Adipocyte (in vitro differentiated cells): ENCODE results near the gene NPAS3.
A peak's percentile ranks its signal among the peaks of the same experiment; 100 is the strongest.

Experiments used
- DNase-seq: peaks from one replicate; pipeline ENCODE4 v3.0.0-alpha.2; 2015; ENCODE audit warnings: low read depth
- H3K27me3 ChIP-seq: replicated peaks from 2 replicates; pipeline ENCODE4 v1.7.0; 2013; ENCODE audit warnings: mild to moderate bottlenecking, low read length, moderate library complexity; ENCODE audit not compliant: control insufficient read depth, insufficient read depth
- H3K36me3 ChIP-seq: 2 replicates; pipeline ENCODE4 v1.7.0; 2013; ENCODE audit warnings: low read length, mild to moderate bottlenecking, moderate library complexity; ENCODE audit not compliant: control insufficient read depth, insufficient read depth, severe bottlenecking
- H3K4me1 ChIP-seq: 2 replicates; pipeline ENCODE4 v1.7.0; 2013; ENCODE audit warnings: mild to moderate bottlenecking, low read length, moderate library complexity; ENCODE audit not compliant: control insufficient read depth, insufficient read depth
- H3K4me3 ChIP-seq: 2 replicates; pipeline ENCODE4 v1.7.0; 2013; ENCODE audit warnings: mild to moderate bottlenecking, low read length, moderate library complexity
- H3K9ac ChIP-seq: 2 replicates; pipeline ENCODE4 v1.7.0; 2013; ENCODE audit warnings: mild to moderate bottlenecking, low read length, moderate library complexity
- H3K9me3 ChIP-seq: 2 replicates; pipeline ENCODE4 v1.7.0; 2013; ENCODE audit warnings: mild to moderate bottlenecking, low read length, moderate library complexity; ENCODE audit not compliant: control insufficient read depth

The NPAS3 gene

GRCh38 chr14:33679461-33680225, 741.0 kb downstream of the NPAS3 start:
- Histone ChIP-seq H3K4me3 (no peak overlapping the region), H3K9ac (no peak overlapping the region), H3K4me1 (peaks cover 33% of the 10 kb centered on the region), H3K9me3 (no peaks in the 10 kb centered on the region), H3K27me3 (no peaks in the 10 kb centered on the region), H3K36me3 (no peaks in the 10 kb centered on the region)
- DNase-seq = peak; percentile 61

- no peaks in the 10 kb centered on the region for H3K9me3 ChIP-seq
- no peak overlapping the region for H3K9ac ChIP-seq
- no peaks in the 10 kb centered on the region for H3K27me3 ChIP-seq
- DNase-seq = no peak
- peaks cover 33% of the 10 kb centered on the region for H3K4me1 ChIP-seq
- H3K36me3 ChIP-seq = no peaks in the 10 kb centered on the region
- no peak overlapping the region for H3K4me3 ChIP-seq
Observed at GRCh38 chr14:33680873-33681272, 742.2 kb downstream of the NPAS3 start.

DNA sequence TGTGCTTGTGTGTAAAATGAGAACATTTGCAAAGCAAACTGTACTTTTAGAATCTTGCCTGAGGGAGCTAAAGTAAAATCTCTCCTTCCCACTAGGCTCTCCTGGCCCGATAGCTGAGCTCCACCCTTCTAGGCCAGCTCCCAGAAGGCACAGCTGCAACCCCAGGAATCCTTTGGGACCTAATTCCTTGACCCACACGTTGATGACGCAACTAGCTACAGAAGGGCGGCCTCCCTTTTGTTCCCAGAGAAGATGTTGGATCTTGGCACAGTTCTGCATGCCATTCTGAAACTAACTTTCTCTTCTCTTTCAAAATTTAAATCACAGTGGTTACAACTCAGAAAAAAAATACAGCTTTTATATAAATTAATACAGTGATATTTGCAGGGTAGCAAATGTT, 744.1 kb downstream of the NPAS3 start:
- Histone ChIP-seq H3K9me3 (no peaks in the 10 kb centered on the region), H3K36me3 (no peaks in the 10 kb centered on the region), H3K4me1 (peaks cover 33% of the 10 kb centered on the region), H3K9ac (no peak overlapping the region), H3K27me3 (no peaks in the 10 kb centered on the region), H3K4me3 (peak overlapping the region; percentile 53)
- peak; percentile 88 for DNase-seq

GRCh38 chr14:33685026-33685425, 746.3 kb downstream of the NPAS3 start:
- Histone ChIP-seq H3K9ac (no peak overlapping the region), H3K36me3 (no peaks in the 10 kb centered on the region), H3K9me3 (no peaks in the 10 kb centered on the region), H3K27me3 (no peaks in the 10 kb centered on the region), H3K4me1 (peaks cover 20% of the 10 kb centered on the region), H3K4me3 (no peak overlapping the region)
- no peak for DNase-seq

DNA sequence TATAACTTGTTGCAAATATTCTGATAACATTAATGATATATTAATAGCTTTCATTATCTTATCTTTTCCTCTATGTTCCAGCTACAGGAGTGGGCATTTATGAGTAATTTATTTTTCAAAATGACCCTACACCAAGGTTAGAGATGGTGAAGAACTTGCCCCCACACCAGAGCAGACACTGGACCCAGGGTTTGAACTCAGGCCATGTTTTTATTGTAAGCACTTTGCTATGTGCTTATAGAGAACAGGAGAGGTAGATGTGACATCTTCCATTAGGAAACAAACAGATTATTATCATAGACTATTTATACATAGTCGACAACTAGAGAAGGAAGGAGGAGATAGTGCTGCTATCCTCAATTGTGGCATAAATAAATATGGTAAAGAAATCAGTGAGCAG, 747.0 kb downstream of the NPAS3 start:
- DNase-seq = no peak
- Histone ChIP-seq H3K27me3 (no peaks in the 10 kb centered on the region), H3K36me3 (no peaks in the 10 kb centered on the region), H3K9ac (no peak overlapping the region), H3K4me3 (no peak overlapping the region), H3K9me3 (no peaks in the 10 kb centered on the region), H3K4me1 (peaks cover 18% of the 10 kb centered on the region)

- no peak overlapping the region for H3K4me3 ChIP-seq
- DNase-seq = no peak
- H3K4me1 ChIP-seq = peaks cover 18% of the 10 kb centered on the region
- no peaks in the 10 kb centered on the region for H3K9me3 ChIP-seq
- H3K27me3 ChIP-seq = no peaks in the 10 kb centered on the region
- no peak overlapping the region for H3K9ac ChIP-seq
- H3K36me3 ChIP-seq = no peaks in the 10 kb centered on the region
Observed at GRCh38 chr14:33686218-33686617, 747.5 kb downstream of the NPAS3 start.

DNA sequence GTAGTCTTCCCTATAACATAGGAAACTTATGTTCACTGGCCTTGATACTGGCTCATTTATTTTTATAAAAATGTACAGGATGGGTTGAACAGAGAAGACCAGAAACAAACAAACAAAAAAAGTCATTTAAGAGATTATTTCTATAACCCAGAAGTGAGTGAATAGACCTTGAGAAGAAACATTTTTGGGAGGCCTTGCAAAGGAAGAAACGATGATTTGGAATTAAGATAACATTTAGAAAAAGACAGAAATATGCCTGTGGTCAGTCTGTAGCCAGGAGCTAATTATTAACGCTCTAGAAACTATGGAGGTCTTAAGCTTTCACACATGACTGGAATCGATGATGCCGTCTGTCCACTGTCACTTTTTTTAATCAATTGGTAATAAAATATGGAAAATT, 748.2 kb downstream of the NPAS3 start:
- Histone ChIP-seq H3K4me1 (peaks cover 18% of the 10 kb centered on the region), H3K4me3 (no peak overlapping the region), H3K9ac (no peak overlapping the region), H3K27me3 (no peaks in the 10 kb centered on the region), H3K9me3 (no peaks in the 10 kb centered on the region), H3K36me3 (no peaks in the 10 kb centered on the region)
- DNase-seq = no peak

DNA sequence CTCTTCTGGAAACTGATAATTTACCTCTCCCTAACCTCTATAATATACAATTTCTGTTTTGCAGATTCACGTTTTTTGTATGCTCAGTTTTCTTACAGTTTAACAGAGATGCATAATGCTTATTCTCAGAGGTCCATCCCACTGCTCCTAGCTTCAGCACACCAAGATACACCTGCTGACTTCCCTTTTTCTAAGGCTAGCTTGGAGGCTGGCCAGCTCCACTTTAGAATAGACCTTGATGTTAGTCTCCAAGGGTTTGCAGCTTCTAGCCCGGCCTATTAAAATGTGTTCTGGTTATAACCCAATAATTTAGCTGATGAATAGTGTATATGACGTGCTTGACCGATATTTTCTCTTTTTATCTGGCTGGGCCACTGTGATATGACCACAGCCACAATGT, 751.0 kb downstream of the NPAS3 start:
- Histone ChIP-seq H3K36me3 (no peaks in the 10 kb centered on the region), H3K9me3 (no peaks in the 10 kb centered on the region), H3K4me3 (no peak overlapping the region), H3K9ac (no peak overlapping the region), H3K4me1 (peaks cover 5% of the 10 kb centered on the region), H3K27me3 (no peaks in the 10 kb centered on the region)
- DNase-seq = no peak

DNA sequence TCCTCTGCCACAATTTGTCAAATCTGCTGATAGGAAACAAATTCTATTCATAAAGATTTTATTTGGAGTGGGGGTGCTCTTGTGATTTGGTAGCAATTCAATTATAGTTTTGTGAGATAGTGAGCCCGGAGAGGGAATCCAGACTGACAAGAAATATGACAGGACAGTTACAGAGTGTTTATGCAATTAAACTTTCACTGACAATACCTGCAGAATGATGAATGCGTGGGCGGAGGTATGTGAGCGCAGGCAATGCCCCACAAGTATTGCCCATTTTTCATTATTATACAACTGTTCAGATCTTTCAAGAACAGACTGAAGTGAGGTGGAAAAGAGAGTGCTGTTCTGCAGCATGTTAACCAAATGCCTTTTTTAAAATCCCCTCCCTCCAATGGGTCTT, 753.2 kb downstream of the NPAS3 start:
- H3K36me3 ChIP-seq = no peaks in the 10 kb centered on the region

DNA sequence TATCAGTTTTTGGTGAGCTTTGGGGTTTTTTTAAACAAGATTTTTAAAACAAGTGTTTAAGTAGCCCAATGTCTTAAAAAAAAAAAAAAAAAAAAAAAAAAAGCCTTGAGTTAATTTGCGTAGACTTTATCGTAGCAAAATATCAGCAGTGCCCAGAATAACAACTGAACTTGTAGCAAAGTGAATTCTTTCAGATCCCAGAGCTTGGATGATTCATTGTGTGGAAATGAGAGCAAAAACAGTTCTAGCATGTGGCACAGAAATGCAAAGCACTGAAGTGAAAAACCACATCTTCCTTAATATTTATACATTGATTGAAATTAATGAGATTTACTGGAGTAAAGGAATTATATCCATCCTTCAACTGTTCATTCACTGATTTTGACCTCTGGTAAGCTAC, 754.1 kb downstream of the NPAS3 start:
- no peaks in the 10 kb centered on the region for H3K9me3 ChIP-seq
- no peak overlapping the region for H3K9ac ChIP-seq
- peaks cover 5% of the 10 kb centered on the region for H3K4me1 ChIP-seq
- peak; percentile 88 for DNase-seq
- no peaks in the 10 kb centered on the region for H3K36me3 ChIP-seq
- no peak overlapping the region for H3K4me3 ChIP-seq
- no peaks in the 10 kb centered on the region for H3K27me3 ChIP-seq

More for the DNA sequence above, 753.2 kb downstream of the NPAS3 start:
- Histone ChIP-seq H3K27me3 (no peaks in the 10 kb centered on the region), H3K4me1 (peaks cover 5% of the 10 kb centered on the region), H3K4me3 (no peak overlapping the region), H3K9me3 (no peaks in the 10 kb centered on the region), H3K9ac (no peak overlapping the region)
- no peak for DNase-seq

GRCh38 chr14:33693237-33693636, 754.6 kb downstream of the NPAS3 start:
- Histone ChIP-seq H3K9ac (no peak overlapping the region), H3K9me3 (no peaks in the 10 kb centered on the region), H3K4me3 (no peak overlapping the region), H3K27me3 (no peaks in the 10 kb centered on the region), H3K36me3 (no peaks in the 10 kb centered on the region), H3K4me1 (peaks cover 5% of the 10 kb centered on the region)
- peak; percentile 72 for DNase-seq

DNA sequence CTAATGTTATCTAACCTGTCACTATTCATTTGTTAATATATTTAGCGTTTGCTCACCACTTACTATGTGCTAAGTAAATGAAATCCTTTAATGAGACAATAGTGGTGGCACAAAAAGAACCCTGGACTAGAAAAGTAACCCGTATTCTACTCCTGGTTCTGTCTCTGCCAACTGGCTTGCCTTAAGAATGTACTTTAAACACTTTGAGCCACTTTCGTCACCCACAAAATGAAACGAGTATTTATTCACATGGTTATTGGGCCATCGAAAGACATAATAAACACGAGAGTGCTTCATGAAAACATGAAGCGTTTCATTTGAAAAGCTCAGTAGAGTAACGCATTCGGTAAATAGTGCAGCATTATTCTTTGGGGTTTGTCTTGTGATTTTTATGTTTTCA, 757.5 kb downstream of the NPAS3 start:
- Histone ChIP-seq H3K9me3 (no peaks in the 10 kb centered on the region), H3K4me3 (no peak overlapping the region), H3K4me1 (peaks cover 5% of the 10 kb centered on the region), H3K27me3 (peaks cover 4% of the 10 kb centered on the region), H3K36me3 (no peaks in the 10 kb centered on the region), H3K9ac (no peak overlapping the region)
- DNase-seq = no peak
